Neutrophil (primary cell): ENCODE data around the gene PPL.

Experiments
- H3K27ac ChIP-seq: fragments of 200-600 bp; sonication (generic); 2 replicates; pipeline ENCODE4 v1.5.1; 2016; ENCODE audit warnings: mild to moderate bottlenecking, moderate library complexity
- H3K27me3 ChIP-seq: fragments of 200-600 bp; sonication (generic); 2 replicates; pipeline ENCODE4 v1.6.0; 2016; ENCODE audit warnings: mild to moderate bottlenecking
- H3K36me3 ChIP-seq: fragments of 200-600 bp; sonication (generic); 2 replicates; pipeline ENCODE4 v1.5.1; 2017
- H3K4me1 ChIP-seq, 2 experiments: fragments of 200-600 bp in 1 of 2; sonication (generic) in 1 of 2; 1 replicate in 1 of 2; 2 replicates in 1 of 2; pipeline versions ENCODE4 v1.5.1 to v1.6.1; 2013 to 2016; ENCODE audit warnings: low read depth in 1 of 2, low read length in 1 of 2, mild to moderate bottlenecking in 1 of 2, moderate library complexity in 1 of 2; ENCODE audit not compliant: control insufficient read depth in 1 of 2, insufficient read depth in 1 of 2
- H3K4me3 ChIP-seq, 2 experiments: fragments of 200-600 bp in 1 of 2; sonication (generic) in 1 of 2; 1 replicate in 1 of 2; 2 replicates in 1 of 2; pipeline ENCODE4 v1.5.1; 2013 to 2016; ENCODE audit warnings: low read depth in 1 of 2, low read length in 1 of 2, mild to moderate bottlenecking in 1 of 2, moderate library complexity in 1 of 2
- H3K9me3 ChIP-seq: fragments of 200-600 bp; sonication (generic); 2 replicates; pipeline ENCODE4 v1.5.1; 2016
- CTCF ChIP-seq: fragments of 200-600 bp; sonication (generic); IDR thresholded peaks from 2 replicates; pipeline ENCODE4 v1.5.1; 2016; ENCODE audit warnings: antibody characterized with exemption

PPL gene

GRCh38 chr16:4859190-4859899 lies 77.6 kb downstream of the PPL start:
- Histone ChIP-seq H3K4me1 (peaks cover 50 to 52% of the 10 kb centered on the region in 2 experiments), H3K27me3 (no peaks in the 10 kb centered on the region), H3K36me3 (peaks cover 85% of the 10 kb centered on the region), H3K4me3 (no peak overlapping the region), H3K27ac (peak overlapping the region; percentile 95), H3K9me3 (no peaks in the 10 kb centered on the region)
- TF ChIP-seq CTCF: no peak

- H3K27ac ChIP-seq: peak overlapping the region; percentile 4
- peaks cover 50% of the 10 kb centered on the region in 2 experiments for H3K4me1 ChIP-seq
- TF ChIP-seq CTCF: no peak
- no peaks in the 10 kb centered on the region for H3K27me3 ChIP-seq
- no peak overlapping the region for H3K4me3 ChIP-seq
- H3K9me3 ChIP-seq: no peaks in the 10 kb centered on the region
- peaks cover 80% of the 10 kb centered on the region for H3K36me3 ChIP-seq
Observed at GRCh38 chr16:4855804-4856203, 81.1 kb downstream of the PPL start.

GRCh38 chr16:4855371-4855770 lies 81.6 kb downstream of the PPL start:
- H3K27me3 ChIP-seq: no peaks in the 10 kb centered on the region
- no peaks in the 10 kb centered on the region for H3K9me3 ChIP-seq
- no peak overlapping the region for H3K4me3 ChIP-seq
- no peak for TF ChIP-seq CTCF
- H3K27ac ChIP-seq: peak overlapping the region; percentile 99
- H3K36me3 ChIP-seq: peaks cover 77% of the 10 kb centered on the region
- peaks cover 50 to 52% of the 10 kb centered on the region in 2 experiments for H3K4me1 ChIP-seq

GRCh38 chr16:4852221-4852872 lies 84.6 kb downstream of the PPL start:
- Histone ChIP-seq H3K9me3 (no peaks in the 10 kb centered on the region), H3K4me1 (peaks cover 70% of the 10 kb centered on the region in 2 experiments), H3K36me3 (peaks cover 52% of the 10 kb centered on the region), H3K27me3 (no peaks in the 10 kb centered on the region), H3K27ac (peak overlapping the region; percentile 99), H3K4me3 (peak overlapping the region in 1 of 2 experiments; percentile 95)
- no peak for TF ChIP-seq CTCF

- Histone ChIP-seq H3K4me3 (peak overlapping the region; percentile 95 to 99), H3K27ac (peak overlapping the region; percentile 99), H3K9me3 (no peaks in the 10 kb centered on the region), H3K36me3 (peaks cover 35% of the 10 kb centered on the region), H3K27me3 (no peaks in the 10 kb centered on the region), H3K4me1 (peaks cover 81% of the 10 kb centered on the region in 2 experiments)
- no peak for TF ChIP-seq CTCF
Observed at GRCh38 chr16:4850211-4850610, 86.7 kb downstream of the PPL start.
